Stimulated activated CD8-positive, alpha-beta memory T cell treated with anti-CD3 and anti-CD28 coated beads, Interleukin-15, amount 100 ng/mL, for 1 hour (primary cell): ENCODE results near the gene ACTN2.

Experiments
- DNase-seq: peaks from one replicate; pipeline ENCODE4 v3.0.0-alpha.2; 2020; ENCODE audit warnings: low read depth

The ACTN2 gene

DNA sequence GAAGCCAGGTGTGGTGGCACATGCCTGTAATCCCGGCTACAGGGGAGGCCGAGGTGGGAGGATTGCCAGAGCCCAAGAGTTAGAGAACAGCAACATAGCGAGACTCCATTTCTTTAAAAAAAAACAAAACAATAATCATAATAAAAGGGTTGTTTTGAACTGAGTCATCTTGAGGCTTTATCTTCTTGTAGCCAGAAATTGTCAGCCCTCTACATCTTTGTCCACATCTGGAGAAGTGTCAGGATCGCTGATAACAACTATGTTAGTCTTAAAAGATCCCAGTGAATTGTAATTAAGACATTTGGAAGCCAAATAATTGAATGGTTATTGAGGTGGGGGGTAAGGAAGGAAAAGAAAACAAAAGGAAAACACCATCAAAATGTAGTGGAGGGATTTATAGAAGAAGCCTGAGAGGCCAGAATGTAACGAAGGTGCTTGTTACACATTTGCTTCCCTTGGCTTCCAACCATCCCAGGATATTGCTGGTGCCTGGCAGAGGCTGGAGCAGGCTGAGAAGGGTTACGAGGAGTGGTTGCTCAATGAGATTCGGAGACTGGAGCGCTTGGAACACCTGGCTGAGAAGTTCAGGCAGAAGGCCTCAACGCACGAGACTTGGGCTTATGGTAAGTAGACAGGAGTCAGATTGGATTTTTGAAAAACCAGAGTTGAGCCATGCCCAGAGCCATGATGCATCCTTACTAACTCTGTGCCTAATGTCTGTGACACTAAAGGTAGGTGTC, 56.3 kb downstream of the ACTN2 start:
- DNase-seq: no peak

DNA sequence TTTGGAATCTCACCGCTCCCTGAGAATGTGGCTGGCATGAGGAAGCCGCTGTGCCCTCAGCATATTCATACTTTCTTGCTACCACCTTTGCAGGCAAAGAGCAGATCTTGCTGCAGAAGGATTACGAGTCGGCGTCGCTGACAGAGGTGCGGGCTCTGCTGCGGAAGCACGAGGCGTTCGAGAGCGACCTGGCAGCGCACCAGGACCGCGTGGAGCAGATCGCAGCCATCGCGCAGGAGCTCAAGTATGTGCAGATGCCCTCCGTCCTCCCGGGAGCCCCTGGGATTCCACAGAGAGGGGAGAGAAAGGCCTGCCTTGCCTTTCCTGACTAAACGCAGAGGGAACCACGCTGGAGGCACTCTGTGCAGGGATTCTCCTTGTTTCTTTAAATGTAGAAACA, 58.2 kb downstream of the ACTN2 start:
- no peak for DNase-seq

DNA sequence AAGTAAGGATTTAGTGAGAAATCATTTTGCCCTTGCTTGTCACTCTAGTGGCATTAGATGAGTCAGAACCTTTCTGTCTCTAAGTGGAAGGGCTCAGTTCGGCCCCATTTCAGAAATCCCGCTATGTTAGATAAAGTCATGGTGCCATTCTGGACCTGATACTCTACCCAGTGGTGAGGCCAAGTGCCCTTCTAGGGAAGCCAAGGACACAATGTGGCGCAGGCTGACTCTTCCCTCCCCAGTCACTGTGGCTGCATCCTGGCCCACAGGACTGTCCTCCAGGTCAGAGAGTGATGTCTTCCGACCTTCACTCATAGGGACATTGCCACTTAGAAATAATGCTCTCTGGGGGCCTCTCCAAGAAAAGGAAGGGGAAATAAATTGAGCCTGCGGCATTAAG, 60.5 kb downstream of the ACTN2 start:
- DNase-seq: no peak

DNA sequence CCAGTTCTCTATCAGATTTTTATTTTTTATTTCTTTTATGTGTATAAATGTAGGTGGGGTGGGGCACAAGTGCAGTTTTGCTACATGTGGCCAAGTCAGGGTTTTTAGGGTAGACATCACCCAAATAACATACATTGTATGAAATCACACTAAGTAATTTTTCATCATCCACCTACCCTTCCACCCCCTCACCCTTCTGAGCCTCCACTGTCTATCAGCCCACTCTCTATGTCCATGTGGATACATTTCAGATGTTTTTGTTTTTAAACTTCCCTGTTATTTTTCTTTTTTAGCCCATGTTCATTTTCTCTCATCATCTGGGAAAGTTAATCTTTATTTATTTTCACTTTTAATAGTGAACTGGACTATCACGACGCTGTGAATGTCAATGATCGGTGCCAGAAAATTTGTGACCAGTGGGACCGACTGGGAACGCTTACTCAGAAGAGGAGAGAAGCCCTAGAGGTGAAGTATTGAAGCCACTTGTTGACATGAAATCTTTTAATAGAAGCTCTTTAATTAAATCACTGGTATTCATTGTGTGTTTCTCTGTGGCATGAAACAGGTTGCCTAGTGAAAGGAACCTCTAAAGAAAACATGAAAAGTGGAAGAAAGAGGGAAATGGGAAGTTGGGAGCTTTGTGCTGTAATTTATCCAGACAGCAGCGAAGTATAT, 61.1 kb downstream of the ACTN2 start:
- no peak for DNase-seq

DNA sequence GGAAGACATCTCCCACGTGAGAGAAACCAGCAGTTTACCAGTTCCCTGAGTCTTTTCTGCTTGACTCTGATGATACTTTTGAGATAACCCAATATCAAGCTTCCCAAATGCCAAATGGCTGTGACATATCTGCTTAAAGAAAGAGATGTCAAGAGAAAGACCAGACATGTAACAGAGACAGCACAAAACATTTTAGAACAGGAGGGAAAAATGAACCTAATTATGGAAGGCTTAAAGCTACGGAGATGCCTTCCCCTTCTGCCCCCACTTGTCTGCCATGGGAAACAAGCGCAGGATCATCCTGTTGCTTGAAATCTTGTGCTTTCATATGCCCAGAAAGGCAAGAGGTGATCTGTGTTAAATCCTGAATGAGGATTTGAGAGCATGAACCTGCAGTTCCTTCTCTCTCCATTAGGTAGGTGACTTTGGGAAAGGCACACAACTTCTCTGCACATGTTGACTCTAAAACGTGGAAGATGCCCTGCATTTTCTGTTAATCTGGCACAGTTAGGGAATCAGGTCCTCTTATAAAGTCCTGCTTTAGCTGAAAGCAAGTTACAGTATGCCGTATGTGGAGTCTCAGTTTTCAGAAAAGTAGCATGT, 62.1 kb downstream of the ACTN2 start:
- no peak for DNase-seq

DNA sequence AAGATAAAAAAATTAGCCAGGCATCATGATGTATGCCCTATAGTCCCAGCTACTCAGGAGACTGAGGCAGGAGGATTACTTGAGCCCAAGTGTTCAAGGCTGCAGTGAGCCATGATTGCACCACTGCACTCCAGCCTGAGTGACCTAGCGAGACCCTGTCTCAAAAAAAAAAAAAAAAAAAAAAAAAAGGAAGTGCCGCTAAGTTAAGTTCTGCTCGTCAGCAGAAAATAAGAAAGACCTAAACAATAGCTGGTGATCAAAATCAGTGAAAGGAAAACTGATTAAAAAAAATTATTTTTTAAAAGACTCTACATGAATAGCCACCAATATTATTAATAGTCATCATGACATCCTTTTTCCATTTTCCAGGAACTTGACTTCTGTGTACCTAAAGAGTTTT, 64.6 kb downstream of the ACTN2 start:
- DNase-seq: no peak

DNA sequence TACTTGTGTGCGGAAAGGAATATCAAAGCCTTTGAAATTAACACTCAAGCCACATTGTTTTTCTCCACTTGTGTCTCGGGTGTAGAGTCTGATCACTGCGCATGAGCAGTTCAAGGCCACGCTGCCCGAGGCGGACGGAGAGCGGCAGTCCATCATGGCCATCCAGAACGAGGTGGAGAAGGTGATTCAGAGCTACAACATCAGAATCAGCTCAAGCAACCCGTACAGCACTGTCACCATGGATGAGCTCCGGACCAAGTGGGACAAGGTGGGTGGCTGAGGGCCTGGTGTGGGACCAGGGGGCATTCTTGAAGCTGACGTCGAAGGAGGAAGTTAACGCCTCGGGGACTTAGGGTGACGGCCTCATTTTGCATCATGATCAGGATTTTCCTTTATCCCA, 65.1 kb downstream of the ACTN2 start:
- DNase-seq: no peak

DNA sequence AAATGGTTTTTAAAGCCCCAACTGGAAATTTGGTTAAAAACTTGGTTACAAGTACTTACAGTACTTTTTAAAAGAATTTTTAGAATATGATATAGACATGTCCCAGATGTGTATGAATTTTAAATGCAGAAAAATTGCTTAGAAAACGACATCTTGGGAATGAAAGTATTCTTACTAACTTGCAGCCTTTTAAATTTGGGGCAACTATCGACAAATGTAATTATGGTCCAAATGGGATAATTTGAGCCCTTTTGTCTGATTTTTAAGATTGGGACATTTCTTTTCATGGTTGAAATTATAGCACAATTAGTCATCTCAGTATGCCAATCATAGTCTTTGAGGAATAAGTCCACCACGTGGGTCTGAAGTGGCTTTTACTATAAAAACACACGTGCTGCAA, 65.6 kb downstream of the ACTN2 start:
- no peak for DNase-seq

DNA sequence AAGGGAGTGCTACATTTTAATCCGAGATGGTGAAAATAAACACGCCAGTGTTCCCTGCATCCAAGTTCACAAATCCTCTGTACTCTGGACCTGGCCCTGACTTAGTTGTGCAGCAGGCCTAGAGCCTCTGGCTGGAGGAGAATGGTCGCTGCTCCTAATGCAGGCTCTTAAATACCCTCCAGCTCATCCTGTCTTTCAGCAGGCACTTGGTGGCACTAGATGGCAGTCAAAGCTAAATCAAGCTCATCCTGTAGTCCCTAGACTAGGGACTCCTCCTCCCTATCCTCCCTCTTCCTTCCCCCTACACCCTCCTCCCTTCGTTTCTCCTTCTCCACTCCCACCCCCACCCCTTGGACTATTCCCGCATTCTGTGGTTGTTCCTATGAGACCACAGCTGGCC, 67.2 kb downstream of the ACTN2 start:
- no peak for DNase-seq

DNA sequence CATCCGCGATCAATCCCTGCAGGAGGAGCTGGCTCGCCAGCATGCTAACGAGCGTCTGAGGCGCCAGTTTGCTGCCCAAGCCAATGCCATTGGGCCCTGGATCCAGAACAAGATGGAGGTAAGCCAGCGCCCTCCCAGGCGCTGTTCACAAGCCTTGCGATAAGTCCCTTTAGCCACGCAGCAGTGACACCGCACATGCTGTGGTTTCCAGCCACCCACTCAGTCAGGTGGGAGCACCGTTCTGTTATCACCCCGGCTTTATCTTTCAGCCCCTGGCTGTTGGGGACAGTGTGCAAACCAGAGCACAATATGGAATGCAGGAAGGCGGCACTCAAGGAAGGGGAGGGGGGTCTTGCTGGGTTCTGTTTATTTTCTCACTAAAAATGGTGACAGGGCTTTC, 67.7 kb downstream of the ACTN2 start:
- no peak for DNase-seq

DNA sequence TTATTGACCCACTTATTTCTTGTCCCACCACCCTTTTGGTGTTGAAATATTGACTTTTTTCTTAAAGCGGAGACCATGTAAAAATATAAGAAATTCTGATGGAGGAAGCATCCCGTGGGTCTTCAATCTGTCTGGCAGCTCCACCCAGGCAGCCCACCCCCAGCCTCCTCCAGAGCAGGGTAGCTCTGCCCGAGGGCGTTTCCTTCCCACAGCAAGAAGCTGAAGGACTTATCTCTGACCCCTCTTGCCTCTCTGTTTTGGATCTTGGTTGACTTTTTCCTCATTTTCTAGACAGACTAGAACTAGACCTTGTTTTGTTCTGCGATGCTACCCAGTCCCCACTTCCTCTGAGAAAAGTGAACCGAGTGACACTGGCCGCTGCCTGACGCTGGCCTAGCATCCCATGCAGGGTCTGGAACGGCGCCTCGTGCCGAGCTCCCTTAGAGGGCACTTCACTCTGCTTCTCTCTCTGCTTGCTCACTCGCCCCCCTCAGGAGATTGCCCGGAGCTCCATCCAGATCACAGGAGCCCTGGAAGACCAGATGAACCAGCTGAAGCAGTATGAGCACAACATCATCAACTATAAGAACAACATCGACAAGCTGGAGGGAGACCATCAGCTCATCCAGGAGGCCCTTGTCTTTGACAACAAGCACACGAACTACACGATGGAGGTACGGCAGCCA, 68.4 kb downstream of the ACTN2 start:
- no peak for DNase-seq

DNA sequence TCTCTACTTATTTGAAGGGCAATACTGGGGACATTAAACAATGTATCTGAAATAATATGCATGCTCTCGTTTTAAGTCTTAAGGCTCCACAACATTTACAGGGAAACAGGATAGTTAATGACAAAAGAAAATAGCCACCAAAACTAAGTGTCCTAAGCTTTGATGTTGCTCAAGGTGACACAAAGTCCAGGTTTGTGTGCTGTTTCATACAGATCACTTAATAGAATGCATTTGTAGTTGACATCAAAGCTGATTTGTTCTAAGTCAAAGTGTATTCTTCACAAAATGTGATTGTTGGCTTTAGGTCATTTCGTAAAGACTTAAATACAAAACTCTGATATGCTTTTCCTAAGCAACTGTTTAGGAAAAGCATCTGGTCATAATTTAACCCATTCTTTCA, 71.3 kb downstream of the ACTN2 start:
- no peak for DNase-seq

DNA sequence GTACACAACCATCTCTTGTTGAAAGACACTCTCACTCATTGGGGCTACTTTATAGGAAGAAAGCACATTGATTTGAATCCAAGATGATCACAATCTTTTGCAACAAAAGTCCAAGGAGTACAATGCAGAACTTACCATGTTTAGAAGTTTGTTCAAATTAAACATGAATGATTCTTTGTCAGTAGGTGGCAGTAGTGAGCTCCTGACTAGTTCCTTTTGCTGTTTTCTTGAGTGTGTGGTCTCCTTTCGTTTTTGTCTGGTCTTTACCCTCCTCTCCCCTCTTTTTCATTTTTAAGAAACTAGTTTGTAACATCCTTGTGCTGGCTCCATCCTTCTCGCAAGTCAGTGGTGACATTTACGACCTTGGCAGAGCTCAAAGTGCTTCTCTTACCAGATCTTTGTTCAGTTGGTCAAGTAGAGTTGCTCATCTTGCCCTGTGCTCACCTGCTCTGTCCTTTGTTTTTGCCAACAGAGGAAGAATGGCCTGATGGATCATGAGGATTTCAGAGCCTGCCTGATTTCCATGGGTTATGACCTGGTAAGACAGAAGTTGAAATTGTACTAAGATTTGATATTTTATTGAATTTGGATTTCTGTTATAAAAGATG, 73.1 kb downstream of the ACTN2 start:
- no peak for DNase-seq

DNA sequence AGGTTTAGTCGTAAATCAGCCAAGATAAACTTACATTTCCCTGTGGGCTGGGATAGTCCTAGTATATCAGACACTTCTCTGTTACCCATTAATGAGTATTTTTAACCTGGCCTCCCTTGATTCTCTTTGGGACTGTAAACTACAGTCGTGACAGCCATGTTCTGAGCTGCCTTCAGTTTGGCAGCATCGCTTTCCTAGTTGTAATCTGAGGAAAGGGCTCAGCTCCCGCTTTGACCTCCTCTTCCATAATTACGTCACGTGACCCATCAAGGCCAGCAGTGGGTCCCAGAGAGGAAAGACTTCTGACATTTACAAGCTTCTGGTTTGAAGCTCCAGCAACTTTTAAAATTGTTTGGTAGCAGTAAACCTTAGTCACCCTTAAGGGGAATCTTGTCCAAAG, 74.2 kb downstream of the ACTN2 start:
- no peak for DNase-seq

DNA sequence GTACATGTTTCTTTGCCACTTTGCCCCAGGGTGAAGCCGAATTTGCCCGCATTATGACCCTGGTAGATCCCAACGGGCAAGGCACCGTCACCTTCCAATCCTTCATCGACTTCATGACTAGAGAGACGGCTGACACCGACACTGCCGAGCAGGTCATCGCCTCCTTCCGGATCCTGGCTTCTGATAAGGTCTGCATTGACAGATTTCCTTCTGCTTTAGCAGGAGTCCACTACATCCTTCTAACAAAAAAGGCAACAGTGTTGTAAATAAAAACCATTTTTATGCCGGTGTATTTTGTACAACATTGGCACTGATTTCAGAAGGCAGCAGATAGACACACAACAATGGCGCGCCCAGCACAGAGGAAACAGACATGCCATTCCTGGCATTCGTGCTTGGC, 74.7 kb downstream of the ACTN2 start:
- no peak for DNase-seq

DNA sequence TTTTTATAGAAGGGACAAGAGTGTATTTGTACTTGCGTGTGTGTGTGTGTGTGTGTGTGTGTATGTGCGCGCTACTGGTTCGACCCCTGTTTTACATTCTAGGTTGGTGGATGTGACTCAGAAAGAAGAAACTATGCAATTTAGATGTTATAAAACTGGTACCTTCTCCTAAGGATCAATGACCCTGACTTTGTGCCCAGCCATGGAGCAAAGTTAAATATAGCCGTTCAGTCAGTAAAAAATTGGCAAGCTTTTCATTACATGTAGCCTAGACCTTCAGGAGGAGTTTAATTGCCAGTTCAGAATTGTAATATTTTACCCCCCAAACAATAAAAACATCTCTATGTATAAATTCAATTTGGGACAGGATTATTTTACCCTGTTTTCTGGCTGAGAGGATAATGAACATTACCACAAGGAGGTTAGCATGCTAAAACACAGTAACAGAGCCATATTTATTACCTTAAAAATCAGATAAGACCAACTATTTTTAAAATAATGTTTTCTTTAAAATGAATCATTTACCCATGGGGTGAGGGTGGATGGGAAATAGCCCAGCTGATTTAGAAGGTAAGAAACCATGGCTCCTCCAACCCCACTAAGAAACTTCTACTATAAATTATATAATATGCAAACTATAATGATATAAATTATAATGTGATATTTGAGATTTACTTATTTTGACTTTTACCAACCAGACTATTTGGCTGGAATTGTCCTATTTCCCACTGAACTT, 75.3 kb downstream of the ACTN2 start:
- no peak for DNase-seq

DNA sequence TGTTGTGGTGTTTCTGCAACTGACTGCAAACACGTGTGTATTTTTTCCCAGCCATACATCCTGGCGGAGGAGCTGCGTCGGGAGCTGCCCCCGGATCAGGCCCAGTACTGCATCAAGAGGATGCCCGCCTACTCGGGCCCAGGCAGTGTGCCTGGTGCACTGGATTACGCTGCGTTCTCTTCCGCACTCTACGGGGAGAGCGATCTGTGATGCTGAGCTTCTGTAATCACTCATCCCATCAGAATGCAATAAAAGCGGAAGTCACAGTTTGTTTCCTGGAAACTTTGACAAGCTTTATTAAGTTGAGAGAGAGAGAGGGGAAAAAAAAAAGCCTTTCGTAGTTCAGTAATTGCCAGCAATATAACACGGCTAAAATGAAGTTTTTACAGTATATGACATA, 76.1 kb downstream of the ACTN2 start:
- DNase-seq: no peak

DNA sequence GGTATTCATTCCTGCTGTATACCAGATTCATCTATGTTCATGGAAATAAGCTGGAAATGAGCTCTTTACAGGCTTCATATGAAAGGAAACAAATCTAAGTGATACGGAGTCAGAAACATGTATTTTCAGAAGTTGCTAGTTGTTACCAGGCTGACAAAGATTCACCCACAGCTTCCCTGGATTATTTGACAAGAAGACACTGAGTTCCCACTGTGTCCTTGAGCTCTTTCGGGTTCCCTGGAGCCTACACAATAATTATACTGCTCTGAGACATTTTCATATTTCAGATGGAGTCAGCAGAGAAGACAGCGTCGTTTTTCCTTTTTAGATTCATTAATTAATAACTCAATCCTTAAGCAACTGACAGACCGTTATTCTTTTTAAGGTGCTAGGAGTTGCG, 79.5 kb downstream of the ACTN2 start:
- no peak for DNase-seq

DNA sequence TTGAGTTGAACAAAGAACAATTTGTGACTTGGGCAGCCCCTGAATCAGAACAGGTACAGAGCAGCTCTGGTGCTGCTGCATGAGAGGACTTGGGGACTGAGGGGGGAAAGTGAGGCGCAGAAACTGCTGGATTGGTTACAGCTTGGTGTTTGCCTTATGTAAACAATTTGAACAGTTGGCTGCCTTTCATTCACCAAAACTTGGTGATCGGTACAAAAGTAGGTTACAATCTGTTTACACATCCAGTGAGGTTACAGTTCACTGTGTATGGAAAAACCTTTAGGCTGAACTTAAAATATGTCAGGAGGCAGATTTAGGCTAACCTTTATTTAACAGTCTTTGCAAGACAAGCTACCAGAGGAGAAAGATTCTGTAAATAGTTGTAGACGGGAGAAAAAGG, 80.2 kb downstream of the ACTN2 start:
- no peak for DNase-seq

DNA sequence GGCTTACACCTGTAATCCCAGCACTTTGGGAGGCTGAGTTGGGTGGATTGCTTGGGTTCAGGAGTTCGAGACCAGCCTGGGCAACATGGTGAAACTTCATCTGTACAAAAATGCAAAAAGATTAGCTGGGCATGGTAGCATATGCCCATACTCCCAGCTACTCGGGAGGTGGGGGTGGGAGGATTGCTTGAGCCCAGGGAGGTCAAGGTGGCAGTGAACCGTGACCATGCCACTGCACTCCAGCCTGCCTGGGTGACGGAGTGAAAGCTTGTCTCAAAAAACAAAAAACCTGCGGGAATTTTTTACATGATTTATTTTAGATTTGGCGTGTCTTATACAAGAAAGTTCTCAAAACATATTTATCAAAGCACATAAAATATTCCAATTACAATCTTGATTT, 81.0 kb downstream of the ACTN2 start:
- DNase-seq: no peak

DNA sequence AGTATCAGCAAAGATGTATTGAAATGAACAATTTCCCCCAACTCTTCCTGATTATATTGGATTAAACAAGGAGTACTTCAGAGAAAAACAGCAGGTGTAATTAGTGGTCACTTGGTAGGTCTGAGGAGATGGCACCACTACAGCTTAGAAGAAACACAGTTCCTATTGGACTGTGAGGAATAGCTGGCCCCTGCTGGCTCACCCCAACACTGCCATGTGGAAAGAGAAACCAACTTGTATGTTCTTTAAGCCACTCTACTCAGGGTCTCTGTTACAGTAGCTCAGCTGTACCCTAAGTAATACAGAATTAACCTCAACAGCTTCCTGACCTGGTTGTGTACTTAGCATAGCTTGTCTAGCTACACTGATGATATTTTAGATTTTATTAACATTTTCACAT, 82.3 kb downstream of the ACTN2 start:
- no peak for DNase-seq

DNA sequence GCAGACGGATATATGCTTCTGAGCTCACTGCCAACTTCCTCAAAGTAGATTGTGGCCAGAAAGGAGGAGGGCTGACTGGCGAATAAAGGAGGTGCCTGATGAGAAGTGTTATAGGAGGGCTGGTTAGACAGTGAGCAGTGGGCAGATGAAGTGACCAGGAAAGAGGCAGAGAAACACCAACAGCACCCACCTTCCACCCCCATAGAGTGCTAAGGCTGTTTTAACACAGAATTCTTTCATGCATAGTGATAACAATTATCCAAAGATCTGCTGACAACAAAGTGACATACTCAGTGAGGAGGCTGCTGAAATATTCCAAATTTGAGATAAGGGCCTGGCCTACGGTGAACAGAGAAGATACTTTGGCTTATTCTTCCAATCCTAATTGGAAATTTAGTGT, 87.6 kb downstream of the ACTN2 start:
- DNase-seq: no peak
